NCI-H2081 treated with DMSO at 0.1 percent for 48 hours (cell line): Measurements from ENCODE around the gene SNAPC2.
"Not testable (repeated sequence)": the region's sequence is repeated elsewhere in the genome, so short reads cannot be mapped to it uniquely, and the experiment has no call there.

ENCODE experiments used
- DNase-seq: peaks from one replicate; lab custom pipeline; 2025; lab: John Stamatoyannopoulos, UW

The SNAPC2 gene

DNA sequence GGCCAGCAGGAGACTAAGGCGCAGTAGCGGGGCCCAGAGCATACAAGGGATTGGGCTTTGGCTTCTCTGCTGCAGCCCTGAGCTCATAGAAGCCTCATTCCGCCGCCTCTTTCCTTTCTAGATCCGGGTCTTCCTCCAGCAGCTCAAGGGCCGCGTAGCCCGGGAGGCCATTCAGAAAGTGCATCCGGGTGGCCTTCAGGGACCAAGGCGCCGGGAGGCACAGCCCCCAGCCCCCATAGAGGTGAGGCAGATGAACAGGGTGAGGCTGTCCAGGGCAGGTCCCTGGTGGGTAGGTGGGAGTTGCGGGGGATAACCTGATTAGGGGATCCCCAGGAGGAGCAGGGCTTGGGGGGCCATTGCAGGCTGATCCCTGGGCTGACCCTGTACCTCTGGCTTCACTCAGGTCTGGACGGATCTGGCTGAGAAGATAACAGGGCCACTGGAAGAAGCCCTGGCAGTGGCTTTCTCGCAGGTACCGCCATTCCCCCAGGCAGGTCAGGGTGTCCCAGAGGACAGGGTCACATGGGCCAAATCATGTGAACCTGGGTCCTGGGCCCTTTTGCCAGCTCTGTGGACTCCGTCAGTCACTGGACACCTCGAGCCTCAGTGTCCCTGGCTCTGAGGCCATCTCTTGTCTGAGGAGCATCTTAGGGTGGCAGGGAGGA lies 1.3 kb downstream of the SNAPC2 start:
- no peak for DNase-seq

DNA sequence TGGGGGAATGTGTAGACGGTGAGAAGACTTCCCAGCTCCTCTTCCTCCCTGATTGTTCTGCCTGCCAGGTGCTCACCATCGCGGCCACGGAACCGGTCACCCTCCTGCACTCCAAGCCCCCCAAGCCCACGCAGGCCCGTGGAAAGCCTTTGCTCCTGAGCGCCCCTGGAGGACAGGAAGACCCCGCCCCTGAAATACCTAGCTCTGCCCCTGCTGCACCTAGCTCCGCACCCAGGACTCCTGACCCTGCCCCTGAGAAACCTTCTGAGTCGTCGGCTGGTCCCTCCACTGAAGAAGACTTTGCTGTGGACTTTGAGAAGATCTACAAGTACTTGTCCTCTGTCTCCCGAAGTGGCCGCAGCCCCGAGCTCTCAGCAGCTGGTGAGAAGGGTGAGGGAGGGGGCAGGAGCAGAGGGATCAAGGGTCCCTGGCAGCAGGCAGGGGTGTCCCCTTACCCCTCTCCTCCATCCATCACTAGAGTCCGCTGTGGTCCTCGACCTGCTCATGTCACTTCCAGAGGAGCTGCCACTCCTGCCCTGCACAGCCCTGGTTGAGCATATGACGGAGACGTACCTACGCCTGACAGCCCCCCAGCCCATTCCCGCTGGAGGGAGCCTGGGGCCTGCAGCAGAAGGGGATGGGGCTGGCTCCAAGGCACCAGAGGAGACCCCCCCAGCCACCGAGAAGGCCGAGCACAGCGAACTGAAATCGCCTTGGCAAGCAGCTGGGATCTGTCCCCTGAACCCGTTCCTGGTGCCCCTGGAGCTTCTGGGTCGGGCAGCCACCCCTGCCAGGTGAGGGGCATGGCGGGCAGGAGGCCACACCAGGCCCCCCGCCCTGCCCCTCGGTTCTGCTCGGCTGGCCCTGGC lies 2.1 kb downstream of the SNAPC2 start:
- DNase-seq = no peak

DNA sequence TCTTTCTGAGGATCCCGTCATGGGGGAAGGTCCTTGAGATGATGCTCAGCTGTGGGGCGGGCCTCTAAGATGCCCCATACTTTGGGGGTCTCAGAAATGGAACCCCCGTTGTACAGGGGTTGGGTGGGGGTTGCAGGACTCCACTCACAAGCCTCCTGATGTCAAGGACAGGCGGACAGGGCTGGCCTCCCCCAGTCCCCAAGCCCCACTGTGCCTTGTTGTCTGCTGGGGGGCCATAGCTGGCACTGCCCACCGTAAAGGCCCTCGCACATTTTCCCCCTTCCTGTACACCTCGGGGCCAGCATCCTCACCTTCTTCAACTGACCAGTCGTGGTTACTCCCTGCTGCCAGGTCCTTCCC lies 2.7 kb downstream of the SNAPC2 start:
- no peak for DNase-seq

DNA sequence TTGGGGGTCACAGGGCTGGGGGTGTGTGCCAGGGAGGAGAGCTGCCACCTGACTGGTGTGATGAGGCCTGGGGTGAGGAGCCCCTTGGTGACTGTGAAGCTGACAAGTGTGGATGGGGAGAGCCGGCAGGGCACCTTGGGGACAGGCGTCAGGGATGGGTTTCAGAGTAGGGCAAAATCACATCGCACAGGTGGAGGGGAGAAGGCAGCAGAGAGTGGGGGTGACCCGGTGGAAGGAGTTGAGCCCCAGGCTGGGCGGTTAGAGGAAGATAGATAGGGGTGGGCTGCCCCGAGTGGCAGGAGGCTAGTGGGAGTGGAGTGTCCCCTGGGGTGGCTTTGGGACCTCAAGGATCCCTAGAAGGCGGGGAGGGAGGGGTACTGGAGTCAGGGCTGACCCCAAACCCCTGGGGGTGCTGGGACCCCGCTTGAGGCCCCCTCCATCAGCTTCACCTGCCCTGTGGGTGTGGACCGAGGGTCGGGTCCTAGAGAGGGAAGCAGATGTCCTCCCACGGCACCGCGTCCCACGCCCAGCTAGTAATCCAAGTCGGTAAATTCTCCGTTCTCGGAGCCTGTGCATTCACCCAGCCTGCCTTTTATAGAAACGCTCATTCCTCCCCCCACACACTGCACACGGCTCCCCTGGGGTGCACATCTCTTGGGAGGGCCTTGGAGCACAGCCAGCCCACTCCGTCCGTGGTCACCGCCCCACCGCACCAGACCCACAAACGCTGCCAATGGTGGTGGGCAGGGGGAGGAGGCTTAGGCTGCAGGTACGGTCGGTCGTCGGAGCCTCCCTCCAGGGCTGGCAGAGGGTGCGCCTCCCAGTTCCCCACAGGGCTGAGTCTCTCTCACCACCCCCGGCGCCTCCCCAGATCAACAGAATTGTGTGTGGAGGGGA lies 3.4 kb downstream of the SNAPC2 start:
- DNase-seq = no peak

DNA sequence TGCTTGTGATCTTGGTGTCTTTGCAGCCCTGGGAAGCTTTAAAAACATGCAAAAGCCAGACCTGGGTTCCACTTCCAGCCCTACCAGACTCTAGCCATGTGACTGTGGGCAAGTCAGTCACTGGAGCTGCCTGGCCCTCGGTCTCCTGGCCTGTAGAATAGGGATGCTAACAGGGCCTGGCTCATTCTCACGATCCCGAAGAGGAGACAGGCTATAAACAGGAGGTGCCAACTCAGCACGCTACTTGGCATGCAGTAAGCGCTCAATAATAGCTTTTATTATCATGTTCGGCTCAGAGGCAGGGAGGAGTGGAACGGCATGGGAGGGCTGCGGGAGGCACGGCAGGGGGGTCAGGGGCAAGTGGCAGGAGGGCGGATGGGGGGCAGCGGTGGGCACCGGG lies 4.1 kb downstream of the SNAPC2 start:
- DNase-seq = no peak

DNA sequence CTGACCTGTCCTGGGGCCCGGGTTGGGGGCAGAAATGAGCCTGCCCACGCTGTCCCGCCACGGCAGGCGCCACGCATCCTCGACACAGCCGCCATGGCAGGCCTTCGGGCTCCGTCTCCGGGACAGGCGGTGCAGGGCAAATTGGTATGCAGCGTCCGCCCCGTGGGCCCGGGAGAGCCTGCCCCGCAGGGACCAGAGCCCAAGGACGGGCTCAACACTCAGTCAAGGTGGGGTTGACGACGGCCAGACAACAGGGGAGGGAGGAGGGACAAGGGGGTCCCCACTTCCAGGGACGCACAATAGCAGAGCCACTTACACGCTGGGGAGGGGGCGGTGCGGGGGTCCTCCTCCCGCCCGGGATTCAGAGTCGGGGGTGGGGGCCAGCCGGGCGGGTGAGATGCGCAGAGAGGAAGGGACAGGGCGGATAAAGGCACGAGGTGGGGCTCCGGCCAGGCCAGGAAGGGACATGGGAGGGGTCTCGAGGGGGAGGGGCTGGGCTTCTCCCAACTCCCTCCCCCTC lies 4.6 kb downstream of the SNAPC2 start:
- no peak for DNase-seq

DNA sequence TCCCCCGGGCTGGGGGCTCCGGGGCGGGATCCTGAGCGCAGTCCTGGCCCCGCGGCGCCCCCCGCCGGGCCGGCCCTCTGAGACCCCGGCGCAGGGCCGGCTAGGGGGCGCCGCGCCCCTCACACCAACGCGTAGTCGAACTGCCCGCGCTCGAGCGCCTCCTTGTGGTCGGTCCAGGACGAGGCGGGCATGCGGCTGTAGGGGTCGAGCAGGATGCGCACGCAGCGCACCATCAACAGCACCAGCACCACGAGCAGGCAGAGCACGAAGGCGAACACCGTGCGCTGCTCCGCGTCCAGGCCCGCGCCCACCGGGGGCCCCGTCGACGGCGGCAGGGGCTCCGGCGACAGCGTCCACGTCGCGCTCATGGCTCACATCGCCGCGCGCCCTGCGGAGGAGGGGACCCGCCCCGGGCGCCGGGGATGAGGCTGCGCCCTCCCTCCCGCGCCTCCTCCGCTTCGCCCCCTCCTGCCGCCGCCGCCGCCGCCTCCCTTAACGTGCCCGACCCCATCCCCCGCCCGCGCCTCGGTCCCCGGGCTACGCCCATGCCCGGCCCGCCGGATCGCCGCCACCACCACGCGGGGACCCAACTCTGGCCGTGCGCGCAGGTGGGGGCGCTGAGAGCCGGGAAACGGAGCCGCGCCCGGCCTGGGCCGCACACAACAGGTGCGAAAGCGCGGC lies 5.2 kb downstream of the SNAPC2 start:
- no peak for DNase-seq

DNA sequence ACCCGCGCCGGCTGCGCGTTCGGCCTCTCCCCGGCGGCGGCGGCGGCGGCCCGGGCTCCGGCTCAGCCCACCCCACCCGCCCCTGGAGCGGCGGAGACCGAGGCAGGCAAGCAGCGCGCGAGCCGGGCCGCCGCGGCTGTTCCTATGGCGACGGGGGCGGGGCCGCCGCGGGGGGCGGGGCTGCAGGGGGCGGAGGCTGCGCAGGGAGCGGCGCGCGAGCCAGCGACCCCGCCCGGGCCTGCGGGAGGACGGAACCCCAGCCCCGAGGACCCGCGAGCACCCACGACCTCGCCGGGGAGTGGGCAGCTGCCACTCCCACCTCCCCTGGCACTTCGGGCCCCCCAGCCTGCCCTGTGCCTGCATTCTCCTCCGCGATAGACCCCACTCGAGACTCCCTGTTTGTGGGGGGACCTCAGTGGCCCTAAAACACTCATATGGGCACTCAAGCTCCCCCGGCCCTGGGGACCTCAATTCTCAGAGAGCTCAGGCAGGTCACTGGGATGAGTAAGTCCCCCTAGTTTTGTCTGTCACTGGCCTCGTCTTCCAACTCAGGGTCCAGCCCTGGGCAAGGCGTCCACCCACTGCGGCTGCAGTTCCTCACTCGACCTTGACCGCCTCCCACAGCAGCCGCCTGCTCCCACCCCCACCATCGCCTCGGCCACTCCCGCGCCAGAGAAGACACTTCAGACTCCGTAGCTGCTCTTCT lies 6.0 kb downstream of the SNAPC2 start, which contains the start of gene CTXN1:
TSS of gene CTXN1 (minus strand) at position 115 of the 706 bp plus-strand sequence. CDS start 597 bp downstream, outside the sequence.
- DNase-seq = no peak

DNA sequence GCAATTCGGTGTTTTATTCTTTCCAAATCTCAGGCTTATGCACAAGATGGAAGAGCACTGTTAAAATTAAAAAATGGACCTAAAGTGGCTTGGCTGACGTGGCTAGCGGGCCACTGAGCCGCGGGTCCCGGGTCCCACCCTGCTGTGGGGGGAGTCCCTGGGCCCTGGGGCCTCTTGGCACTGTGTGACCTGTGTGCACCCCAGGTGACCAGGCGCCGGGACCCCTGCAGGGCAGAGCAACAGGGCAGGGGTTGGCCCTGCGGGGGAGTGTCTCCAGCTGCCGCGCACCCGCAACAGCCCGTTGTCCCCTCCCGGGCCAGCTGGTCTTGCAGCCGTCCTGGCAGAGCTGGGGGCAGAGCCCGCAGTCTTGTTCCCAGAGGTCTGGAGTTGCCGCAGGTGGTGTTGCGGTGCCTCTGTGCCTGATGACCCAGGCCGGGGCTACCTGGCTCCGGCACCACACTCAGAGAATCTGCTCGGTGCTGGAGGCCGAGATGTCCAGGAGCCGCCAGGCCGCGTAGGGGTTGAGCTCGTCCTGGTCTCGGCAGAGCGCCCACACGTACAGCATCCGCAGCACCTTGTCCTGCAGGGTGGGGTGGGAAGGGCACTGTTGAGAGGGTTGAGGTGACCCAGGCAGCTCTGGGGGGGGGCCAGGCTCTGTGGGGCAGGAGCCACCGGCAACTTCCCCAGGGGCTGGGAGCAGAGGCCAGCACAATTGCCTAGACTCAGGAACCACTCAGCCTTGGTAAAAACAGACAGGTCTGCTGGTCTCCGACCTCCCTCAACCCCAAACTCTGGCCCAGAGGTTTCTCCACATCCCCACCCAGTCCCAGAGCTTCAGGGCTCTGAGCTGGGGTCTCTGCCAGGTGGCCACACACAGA lies 6.8 kb downstream of the SNAPC2 start:
- DNase-seq = no peak

DNA sequence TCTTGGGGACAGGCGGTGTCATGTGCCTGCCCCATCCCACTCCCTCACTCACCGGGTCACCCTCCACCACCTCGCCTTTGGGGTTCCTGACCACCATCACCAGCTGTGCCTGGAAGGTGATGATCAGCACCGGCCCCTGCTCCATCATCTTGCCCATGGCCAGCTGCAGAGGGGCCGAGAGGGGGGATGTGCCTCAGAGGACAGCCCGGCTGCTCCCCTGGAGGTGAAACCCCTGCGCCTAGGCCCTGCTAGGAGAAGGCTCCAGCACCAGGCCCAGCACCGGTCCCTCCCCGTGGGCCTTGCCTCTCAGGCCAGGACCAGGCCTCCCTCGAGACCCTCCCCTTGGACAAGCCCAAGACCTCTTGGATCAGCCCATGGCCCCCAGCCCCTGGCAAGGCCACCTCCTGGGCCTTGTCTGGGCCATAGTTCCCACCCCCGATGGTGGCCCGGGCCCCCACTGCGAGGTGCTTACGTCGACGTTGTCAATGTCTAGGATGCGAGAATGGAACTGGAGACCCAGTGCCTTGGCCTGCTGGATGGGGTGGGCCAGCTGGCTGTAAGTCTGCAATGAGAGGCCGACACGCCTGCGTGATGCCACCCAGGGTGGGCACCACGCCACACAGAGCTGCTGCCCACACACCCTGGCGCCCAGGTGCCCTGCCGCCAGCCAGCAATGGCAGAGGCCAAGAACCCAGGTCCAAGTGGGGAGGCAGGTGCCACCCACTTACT lies 7.6 kb downstream of the SNAPC2 start:
- DNase-seq = no peak

DNA sequence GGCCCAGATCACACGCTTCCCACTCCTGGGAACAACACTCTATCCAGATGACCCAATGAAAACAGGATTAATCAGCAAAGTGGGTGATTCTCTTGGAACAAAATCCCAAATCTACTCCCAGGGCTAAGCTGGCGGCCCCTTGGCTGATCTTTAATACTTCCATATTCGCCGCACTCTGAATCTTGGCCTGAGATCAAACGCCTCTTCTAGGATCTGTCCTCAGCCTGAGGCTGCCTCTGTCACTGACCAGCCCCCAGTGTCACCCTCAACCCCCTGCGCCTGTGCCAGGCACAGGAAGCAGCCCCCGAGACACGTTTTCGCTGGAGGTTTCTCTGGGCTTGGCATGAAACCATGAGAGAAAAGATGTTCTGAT lies 8.2 kb downstream of the SNAPC2 start:
- no peak for DNase-seq

DNA sequence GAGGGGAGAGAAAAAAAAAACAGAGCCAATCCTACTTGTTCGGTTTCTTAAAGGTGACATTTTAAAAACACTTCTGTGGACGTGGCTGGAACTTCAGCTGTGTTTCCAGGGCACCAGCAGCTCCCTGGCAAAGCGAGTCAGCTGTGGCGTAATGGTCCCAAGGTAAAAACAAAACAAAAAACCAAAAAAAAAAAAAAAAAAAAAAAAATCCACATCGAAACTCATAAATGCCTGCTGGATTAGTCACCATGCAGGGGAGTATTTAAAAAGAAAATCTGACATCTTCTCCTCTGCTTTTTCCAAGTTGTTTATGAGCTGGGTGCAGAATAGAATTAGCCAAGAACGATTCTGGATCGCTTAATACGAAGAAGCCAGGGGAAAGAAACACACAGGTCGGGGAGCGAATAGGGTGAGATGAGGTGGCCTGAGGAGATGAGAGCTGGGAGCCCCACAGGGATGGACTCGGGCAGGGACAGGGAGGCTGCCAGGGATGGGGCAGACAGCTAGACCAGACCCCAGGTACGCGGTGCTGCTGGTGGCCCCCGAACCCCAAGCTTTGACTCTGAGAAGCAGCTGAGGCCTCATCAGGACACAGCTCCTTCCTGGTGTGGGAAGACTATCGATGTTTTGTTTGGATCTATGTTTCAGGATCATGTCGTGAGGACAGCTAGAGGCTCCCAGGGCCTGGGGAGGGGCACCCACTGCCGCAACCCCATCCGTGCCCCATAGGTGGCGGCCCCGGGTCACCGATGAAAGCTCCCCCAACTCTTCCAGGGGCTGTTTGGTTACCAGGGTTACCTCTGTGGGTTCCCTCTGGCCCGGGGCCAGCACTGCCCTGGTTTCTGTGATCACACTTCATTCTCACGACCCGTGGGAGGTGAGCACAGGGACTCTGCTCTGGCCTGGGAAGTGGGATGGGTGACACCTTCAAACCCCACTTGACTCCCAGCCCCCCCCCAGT lies 8.9 kb downstream of the SNAPC2 start:
- no peak for DNase-seq

DNA sequence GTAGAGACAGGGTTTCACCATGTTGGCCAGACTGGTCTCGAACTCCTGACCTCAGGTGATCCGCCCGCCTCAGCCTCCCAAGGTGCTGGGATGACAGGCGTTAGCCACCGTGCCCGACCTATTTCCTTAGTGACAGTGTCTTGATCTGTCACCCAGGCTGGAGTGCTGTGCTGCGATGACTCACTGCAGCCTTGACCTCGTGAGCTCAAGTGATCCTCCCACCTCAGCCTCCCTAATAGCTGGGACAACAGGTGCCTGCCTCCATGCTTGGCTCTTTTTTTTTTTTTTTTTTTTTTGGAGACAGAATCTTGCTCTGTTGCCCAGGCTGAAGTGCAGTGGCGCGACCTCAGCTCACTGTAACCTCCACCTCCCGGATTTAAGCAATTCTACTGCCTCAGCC lies 9.9 kb downstream of the SNAPC2 start:
- DNase-seq = not testable (repeated sequence)

DNA sequence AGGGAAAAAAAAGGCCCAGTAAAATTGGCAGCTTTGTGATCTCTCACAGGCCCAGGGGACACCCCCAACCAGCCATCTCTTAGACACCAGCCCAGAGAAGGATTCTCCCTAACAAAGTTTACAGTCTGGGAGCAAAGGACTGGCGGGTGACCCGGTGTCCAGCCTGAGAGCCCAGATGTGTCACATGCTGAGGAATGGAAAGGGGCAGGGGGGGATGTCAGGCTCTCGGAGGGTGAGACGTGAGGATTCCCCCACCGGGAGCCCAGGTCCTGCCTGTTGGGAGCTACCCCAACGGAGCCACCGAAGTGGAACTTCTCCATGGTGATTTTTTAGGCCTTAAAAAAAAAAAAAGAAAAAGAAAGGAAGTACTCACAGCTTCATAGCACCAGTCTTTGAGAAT lies 10.6 kb downstream of the SNAPC2 start:
- DNase-seq = no peak

DNA sequence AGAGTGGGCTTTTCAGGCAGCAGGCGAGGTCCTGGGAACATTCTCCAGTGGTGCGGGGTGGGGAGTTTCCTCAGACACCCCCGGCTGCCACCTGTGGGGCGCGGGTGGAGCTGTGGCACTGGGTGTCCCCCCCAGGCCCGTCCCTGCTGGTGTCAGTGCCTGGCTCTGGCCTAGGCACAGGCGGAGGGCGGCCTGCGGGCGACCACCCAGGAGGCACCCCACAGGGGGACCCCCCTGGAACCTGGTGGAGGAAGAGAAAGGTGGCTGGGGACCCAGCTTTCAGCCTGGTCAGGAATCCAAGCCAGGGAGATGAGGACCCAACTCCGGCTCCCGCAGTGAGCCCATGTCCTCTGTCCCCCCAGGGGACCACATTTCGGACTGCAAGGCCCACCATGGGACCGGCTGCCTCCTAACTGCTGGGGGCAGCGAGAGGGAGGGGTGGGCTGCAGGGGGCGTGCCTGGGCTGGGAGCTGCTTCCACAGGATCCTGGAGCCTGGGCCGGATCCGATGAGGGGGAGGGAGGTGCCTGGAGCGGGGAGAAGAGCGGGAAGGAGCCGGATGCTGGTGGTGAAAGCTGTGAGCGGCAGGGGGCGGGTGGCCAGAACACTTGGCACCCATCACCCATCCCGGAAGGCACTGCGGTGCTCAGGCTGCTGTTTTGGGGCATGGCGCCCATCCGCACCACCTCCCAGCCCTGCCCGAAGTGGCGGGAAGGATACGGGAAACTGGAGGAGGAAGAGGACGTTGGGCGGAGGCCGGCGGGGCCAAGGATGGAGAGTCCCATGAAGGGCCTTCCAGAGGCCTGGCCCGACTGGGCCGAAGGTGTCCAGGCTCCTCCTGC lies 11.3 kb downstream of the SNAPC2 start:
- no peak for DNase-seq

DNA sequence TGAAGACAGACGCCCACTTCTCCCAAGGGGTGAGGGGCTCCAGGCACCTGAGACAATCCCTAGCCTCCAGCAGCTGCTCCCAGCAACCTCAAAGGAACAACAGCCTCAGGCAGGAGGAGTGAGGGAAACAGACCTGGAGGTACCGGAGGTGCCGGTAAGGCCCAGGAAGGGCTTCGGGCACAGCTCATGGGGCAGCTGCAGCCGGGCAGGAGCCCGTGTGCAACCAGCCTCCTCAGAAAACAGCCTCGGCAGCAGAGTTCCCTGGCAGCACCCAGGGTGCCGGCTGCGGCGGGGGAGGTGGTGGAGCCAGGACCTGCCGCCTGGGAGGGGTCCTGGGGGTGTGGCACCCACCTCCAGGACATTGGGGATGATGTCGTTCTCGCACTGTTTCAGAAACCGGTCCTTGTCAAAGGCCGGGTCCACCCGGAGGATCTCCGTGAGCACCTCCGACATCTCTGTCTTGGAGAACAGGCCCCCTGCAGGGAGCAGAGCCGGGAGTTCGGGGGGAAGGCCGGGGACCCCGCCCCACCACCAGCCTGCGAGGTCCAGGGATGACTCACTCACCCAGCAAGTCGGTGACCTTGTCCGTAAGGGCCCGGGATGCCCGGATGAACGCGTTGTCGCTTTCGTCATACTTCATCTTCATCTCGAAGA lies 12.3 kb downstream of the SNAPC2 start:
- no peak for DNase-seq

DNA sequence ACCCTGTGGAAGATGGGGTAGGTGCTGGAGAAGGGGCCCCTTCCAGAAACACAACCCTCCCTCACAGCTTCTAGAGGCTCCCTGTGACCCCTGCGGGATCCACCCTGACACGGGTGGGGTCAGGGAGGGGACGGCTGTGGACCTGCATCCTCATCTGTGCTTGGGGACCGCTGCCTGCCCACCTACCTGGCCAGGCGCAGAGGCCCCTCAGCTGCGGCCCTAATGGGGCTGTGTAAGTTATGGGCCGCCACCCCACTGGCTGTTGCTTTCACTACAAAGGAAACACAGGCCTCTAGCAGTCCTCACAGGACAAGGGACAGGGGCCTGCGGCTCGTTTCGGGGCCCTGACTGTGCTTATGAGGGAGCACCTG lies 12.8 kb downstream of the SNAPC2 start:
- no peak for DNase-seq
